Endodermal cell (in vitro differentiated cells): ENCODE data around the gene LRRC36. TPM values are rescaled to one million over a fixed set of nuclear protein-coding genes. Genes with fewer than 3 reads are reported as not detected.

Experiments
- DNase-seq: peaks from one replicate; pipeline ENCODE4 v3.0.0-alpha.2; 2017
- H3K27ac ChIP-seq: 2 replicates; pipeline ENCODE4 v1.5.1; 2013; ENCODE audit warnings: mild to moderate bottlenecking, low read depth, low read length, moderate library complexity
- H3K27me3 ChIP-seq: 2 replicates; pipeline ENCODE4 v1.6.1; 2013; ENCODE audit warnings: mild to moderate bottlenecking, low read length, moderate library complexity; ENCODE audit not compliant: insufficient read depth, control insufficient read depth, poor library complexity, severe bottlenecking
- H3K36me3 ChIP-seq: 2 replicates; pipeline ENCODE4 v1.7.0; 2013; ENCODE audit warnings: mild to moderate bottlenecking, low read length, moderate library complexity; ENCODE audit not compliant: control insufficient read depth, insufficient read depth
- H3K4me1 ChIP-seq: one replicate; pipeline ENCODE4 v1.7.0; 2013; ENCODE audit warnings: low read length; ENCODE audit not compliant: control insufficient read depth, insufficient read depth
- H3K4me3 ChIP-seq: 2 replicates; pipeline ENCODE4 v1.5.1; 2013; ENCODE audit warnings: mild to moderate bottlenecking, low read length, moderate library complexity
- H3K9ac ChIP-seq: 2 replicates; pipeline ENCODE4 v1.6.1; 2013; ENCODE audit warnings: mild to moderate bottlenecking, low read length, moderate library complexity; ENCODE audit not compliant: poor library complexity, severe bottlenecking; ENCODE audit errors: extremely low read depth
- H3K9me3 ChIP-seq: 2 replicates; pipeline ENCODE4 v1.6.1; 2013; ENCODE audit warnings: mild to moderate bottlenecking, low read length, moderate library complexity; ENCODE audit not compliant: control insufficient read depth
- H3K27ac Mint-ChIP-seq: 2 replicates; pipeline ENCODE4 v1.8.0; 2020; ENCODE audit warnings: mixed read lengths
- H3K27me3 Mint-ChIP-seq: 2 replicates; pipeline ENCODE4 v1.8.0; 2021; ENCODE audit warnings: mild to moderate bottlenecking, mixed read lengths; ENCODE audit not compliant: insufficient read depth
- H3K36me3 Mint-ChIP-seq: 2 replicates; pipeline ENCODE4 v1.8.0; 2020; ENCODE audit warnings: low read depth, mixed read lengths
- H3K4me1 Mint-ChIP-seq: 2 replicates; pipeline ENCODE4 v1.8.0; 2020; ENCODE audit warnings: mixed read lengths
- H3K4me3 Mint-ChIP-seq: 2 replicates; pipeline ENCODE4 v1.8.0; 2020; ENCODE audit warnings: mild to moderate bottlenecking, moderate library complexity, mixed read lengths
- H3K9me3 Mint-ChIP-seq: 2 replicates; pipeline ENCODE4 v1.8.0; 2020; ENCODE audit warnings: mild to moderate bottlenecking, mixed read lengths
- CTCF ChIP-seq: fragments of 200-600 bp; sonication (generic); conservative IDR thresholded peaks from 2 replicates; pipeline ENCODE4 v1.5.0; 2021; ENCODE audit warnings: antibody characterized with exemption, mild to moderate bottlenecking
- whole genome bisulfite sequencing, 2 experiments: methylation state at CpG; one replicate each; pipeline versions ENCODE4 v1.1.5 to v1.1.7; 2013; ENCODE audit warnings: missing lambda C conversion rate in 2 of 2, mixed read lengths in 1 of 2; ENCODE audit not compliant: insufficient coverage in 1 of 2, insufficient read length in 1 of 2; 5-methylcytosine and 5-hydroxymethylcytosine counted together
- total RNA-seq, 2 donors: library from RNA; stranded (reverse); fragmentation: NEBNext Ultra II Directional in 1 of 2; extraction: Animal tissue kit (Norgen Biotek cat#: 25700) in 1 of 2; gene quantifications; 2 replicates in 1 of 2; 3 replicates in 1 of 2; pipeline ENCODE4 v1.2.1, GENCODE V29; 2021

LRRC36 gene
- total RNA-seq, 2 donors from 2014 or later, result 0.73 TPM; not detected in 1

- Histone ChIP-seq H3K27ac (no peak within 1 kb of the TSS), H3K4me3 (peak within 1 kb of the TSS; percentile 56), H3K9ac (peak within 1 kb of the TSS; percentile 20), H3K36me3 (no peaks in the 10 kb centered on the region), H3K9me3 (no peaks in the 10 kb centered on the region), H3K27me3 (peaks cover 44% of the 10 kb centered on the region), H3K4me1 (peaks cover 11% of the 10 kb centered on the region)
- Mint-ChIP-seq H3K27me3 (peaks cover 72% of the 10 kb centered on the region), H3K36me3 (no peaks in the 10 kb centered on the region), H3K9me3 (no peaks in the 10 kb centered on the region), H3K27ac (no peak within 1 kb of the TSS), H3K4me1 (peaks cover 3% of the 10 kb centered on the region), H3K4me3 (peak within 1 kb of the TSS; percentile 34)
- TF ChIP-seq CTCF, result peak; percentile 80
- peak; percentile 92 for DNase-seq
- WGBS, 2 experiments, result 5 to 8% methylated on average over 8 to 56 of the region's 56 CpGs
These were observed 66.6 kb downstream of the LRRC36 start, which contains the start of gene TPPP3 for GRCh38 chr16:67393111-67393787. TPPP3 (minus strand) TSS chr16:67393498; CDS start chr16:67391111, 2,387 bp downstream.

- Histone ChIP-seq H3K27ac (no peak overlapping the region), H3K4me1 (peaks cover 11% of the 10 kb centered on the region), H3K4me3 (no peak overlapping the region), H3K9ac (peak overlapping the region; percentile 20), H3K9me3 (no peaks in the 10 kb centered on the region), H3K36me3 (no peaks in the 10 kb centered on the region), H3K27me3 (peaks cover 44% of the 10 kb centered on the region)
- Mint-ChIP-seq H3K27ac (no peak overlapping the region), H3K9me3 (no peaks in the 10 kb centered on the region), H3K4me1 (peaks cover 3% of the 10 kb centered on the region), H3K27me3 (peaks cover 75% of the 10 kb centered on the region), H3K4me3 (peak overlapping the region; percentile 34), H3K36me3 (no peaks in the 10 kb centered on the region)
- no peak for TF ChIP-seq CTCF
- no peak for DNase-seq
- 11 to 14% methylated on average over 13 to 20 of the region's 20 CpGs for WGBS, 2 experiments
These were observed 67.2 kb downstream of the LRRC36 start for GRCh38 chr16:67393788-67394154.

- Histone ChIP-seq H3K27me3 (peaks cover 44% of the 10 kb centered on the region), H3K9me3 (no peaks in the 10 kb centered on the region), H3K4me1 (peaks cover 11% of the 10 kb centered on the region), H3K9ac (no peak overlapping the region), H3K4me3 (no peak overlapping the region), H3K36me3 (no peaks in the 10 kb centered on the region), H3K27ac (no peak overlapping the region)
- TF ChIP-seq CTCF, result no peak
- Mint-ChIP-seq H3K36me3 (no peaks in the 10 kb centered on the region), H3K27me3 (peaks cover 79% of the 10 kb centered on the region), H3K4me1 (peaks cover 3% of the 10 kb centered on the region), H3K27ac (no peak overlapping the region), H3K9me3 (no peaks in the 10 kb centered on the region), H3K4me3 (peak overlapping the region; percentile 34)
- 20 to 28% methylated on average over 48 to 88 of the region's 88 CpGs for WGBS, 2 experiments
- DNase-seq, result peak; percentile 71
These were observed 67.8 kb downstream of the LRRC36 start for GRCh38 chr16:67394155-67395104.
